HG03280 (cell line): ENCODE data around the gene SLC7A4.
"Not testable (repeated sequence)": the region's sequence is repeated elsewhere in the genome, so short reads cannot be mapped to it uniquely, and the experiment has no call there.

Source experiments
- ATAC-seq: cut with Tn5 transposase; IDR thresholded peaks from one replicate; pipeline ENCODE4 v1.9.1; 2021; ENCODE audit warnings: mild to moderate bottlenecking, moderate library complexity; ENCODE audit not compliant: unreplicated experiment

Gene SLC7A4

GRCh38 chr22:21032037-21032867, at the start of gene SLC7A4:
SLC7A4 (minus strand) TSS chr22:21032561; CDS start chr22:21031812, 749 bp downstream.
- ATAC-seq, result no peak

GRCh38 chr22:21080435-21081137, 48.2 kb upstream of the SLC7A4 start:
- ATAC-seq, result no peak

GRCh38 chr22:21079493-21079892, 47.1 kb upstream of the SLC7A4 start:
- ATAC-seq, result no peak

- ATAC-seq, result no peak
These were observed 46.6 kb upstream of the SLC7A4 start for GRCh38 chr22:21078916-21079315.

GRCh38 chr22:21077884-21078508, 45.6 kb upstream of the SLC7A4 start:
- no peak for ATAC-seq

- ATAC-seq, result no peak
These were observed 44.7 kb upstream of the SLC7A4 start for GRCh38 chr22:21076912-21077625.

DNA sequence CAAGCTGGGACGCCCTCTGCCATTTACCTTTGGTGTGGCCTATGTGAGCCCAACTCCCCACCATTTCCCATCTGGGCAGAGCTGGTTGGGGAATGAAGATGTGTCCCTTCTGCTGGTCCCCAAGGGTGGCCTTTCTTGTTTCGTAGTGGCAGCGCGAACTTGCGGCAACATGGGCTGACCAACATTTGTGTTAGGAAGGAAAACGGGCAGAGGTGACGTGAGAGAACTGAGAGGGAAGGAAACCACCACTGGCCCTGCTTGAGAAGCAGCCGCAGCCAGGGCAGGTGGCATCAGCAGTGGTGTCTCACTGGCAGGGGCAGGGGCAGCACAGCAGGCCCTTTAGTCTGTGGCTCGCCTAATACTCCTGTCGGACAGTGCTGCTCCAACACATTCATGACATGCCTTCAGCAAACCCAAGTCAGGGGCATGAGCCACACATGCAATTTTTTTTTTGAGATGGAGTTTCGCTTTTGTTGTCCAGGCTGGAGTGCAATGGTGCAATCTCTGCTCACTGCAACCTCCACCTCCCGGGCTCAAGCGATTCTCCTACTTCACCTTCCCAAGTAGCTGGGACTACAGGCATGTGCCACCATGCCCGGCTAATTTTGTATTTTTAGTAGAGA, 43.3 kb upstream of the SLC7A4 start:
- ATAC-seq, result no peak

- no peak for ATAC-seq
These were observed 41.8 kb upstream of the SLC7A4 start for GRCh38 chr22:21074102-21074715.

- ATAC-seq, result no peak
These were observed 41.1 kb upstream of the SLC7A4 start for GRCh38 chr22:21073482-21073881.

DNA sequence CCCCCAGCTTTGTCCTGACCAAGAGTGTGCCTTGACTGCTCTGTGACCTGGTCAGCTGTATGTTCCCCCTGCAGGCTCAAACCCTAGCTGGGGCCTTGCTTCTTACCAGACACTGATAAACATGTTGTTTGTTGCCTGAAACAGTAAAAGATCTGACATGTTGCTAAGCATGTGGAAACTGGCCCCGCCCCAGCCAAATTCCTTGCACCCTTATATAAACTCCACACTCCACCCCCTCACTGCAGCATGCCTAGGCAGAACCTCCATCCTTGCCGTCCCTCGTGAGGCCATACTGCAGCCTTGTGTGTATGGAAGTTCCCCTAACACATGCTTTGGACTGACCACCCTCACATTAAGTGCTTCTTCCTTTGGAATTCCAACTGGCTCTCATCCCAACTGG, 40.7 kb upstream of the SLC7A4 start:
- ATAC-seq, result no peak

DNA sequence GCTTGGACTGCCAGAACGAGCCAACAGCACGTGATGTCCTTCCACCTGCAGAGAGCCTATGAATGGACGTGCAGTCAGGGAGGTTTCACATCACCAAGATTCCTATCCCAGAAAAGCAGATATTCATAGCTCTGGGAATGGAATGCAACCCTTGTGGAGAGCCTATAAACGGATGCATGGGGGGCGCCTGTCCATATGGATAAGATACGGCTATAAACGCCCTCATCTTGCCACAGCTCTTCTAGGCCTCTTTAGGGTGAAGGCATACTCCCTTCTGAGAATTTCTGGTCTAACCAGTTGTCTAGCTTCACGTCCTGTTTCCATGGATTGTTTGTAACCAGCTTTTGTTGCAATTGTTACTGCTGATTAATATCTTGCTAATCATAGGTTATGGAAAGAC, 39.4 kb upstream of the SLC7A4 start:
- not testable (repeated sequence) for ATAC-seq

DNA sequence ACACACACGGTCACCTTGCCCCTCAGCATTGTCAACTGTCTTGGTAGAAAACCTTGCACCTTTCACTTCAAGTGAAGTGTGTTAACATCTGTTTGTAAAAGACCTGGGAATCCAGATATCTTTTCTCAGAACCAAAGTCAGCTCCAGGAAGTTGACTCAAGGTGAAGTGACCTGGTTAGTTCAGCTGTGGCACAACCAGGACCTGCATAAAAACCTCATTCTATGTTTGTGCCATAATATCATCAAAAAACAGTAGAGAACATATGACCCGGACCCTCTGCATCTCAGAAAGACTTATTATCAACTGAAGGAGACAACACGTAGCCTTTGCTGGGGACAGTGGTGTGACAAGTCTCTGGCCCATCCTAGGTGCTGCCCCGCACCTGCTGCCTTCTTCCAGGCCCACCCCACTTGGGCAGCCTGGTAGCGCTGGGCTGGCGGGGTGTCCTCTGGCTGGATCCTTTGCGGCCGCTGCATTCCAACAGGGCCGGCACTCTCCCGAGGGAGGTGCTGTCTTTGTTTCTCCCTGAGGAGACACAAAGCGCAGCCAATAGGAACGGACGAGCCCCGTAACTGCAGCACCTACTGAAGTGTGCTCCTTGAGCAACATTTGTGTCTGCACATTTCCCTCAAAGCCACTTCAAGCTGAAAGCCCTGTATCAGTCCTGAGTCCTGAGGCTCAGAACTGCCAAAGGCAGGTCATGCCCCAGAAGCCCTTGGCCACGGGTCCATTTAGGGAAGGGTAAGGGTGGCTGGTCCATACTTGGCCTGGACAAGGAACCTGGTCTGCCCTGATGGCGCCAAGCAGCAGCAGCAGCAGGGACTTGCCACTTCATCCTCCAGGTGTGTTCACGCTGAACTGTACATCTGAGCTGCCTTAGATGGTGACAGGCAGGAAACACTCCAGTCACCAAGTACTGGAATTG, 38.6 kb upstream of the SLC7A4 start:
- no peak for ATAC-seq

DNA sequence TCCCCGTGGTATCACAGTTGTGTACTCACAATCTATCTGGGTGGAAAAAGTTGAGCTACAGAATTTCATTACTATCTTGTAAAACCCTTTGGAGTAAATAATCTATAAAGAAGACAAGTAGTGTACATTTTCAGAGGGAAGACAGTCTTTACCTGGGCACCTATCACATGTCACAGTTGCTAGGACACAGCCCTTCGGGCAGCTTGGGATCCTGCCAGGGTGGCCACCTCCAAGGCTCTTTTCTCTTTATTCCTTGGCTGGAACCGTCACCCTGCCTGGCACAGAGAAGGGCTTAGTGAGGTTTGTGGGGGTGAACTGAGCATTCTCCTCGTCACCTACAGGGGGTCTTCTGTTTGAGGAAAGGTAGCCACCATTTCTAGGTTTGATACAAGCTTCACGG, 37.0 kb upstream of the SLC7A4 start:
- no peak for ATAC-seq

DNA sequence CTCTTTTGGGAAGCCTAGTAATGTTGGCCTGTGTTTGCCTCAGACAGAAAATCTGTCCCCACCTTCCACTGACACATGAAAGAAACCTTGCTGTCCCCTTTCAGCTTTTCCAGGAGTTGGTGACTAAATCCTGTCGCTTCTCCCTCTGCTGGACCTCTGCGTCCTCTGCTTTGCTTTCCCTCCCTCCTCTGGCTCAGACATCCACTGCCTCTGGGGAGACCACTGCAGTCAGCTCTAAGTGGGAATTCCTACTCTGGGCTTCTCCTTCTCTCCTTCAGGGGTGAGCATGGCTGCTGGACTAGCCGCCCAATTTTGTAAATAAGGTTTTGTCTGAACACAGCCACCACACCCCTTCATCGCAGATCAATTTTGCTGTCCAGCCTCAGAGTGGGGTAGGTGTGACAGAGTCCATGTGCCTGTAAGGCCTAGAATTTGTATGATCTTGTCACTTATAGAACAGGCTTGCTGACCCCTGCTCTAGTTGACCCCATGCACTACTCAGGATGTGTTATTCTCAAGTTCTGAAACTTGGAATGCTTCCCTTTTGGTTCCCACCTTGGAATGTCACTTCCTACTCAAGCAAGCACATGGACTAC, 36.4 kb upstream of the SLC7A4 start:
- ATAC-seq, result no peak

DNA sequence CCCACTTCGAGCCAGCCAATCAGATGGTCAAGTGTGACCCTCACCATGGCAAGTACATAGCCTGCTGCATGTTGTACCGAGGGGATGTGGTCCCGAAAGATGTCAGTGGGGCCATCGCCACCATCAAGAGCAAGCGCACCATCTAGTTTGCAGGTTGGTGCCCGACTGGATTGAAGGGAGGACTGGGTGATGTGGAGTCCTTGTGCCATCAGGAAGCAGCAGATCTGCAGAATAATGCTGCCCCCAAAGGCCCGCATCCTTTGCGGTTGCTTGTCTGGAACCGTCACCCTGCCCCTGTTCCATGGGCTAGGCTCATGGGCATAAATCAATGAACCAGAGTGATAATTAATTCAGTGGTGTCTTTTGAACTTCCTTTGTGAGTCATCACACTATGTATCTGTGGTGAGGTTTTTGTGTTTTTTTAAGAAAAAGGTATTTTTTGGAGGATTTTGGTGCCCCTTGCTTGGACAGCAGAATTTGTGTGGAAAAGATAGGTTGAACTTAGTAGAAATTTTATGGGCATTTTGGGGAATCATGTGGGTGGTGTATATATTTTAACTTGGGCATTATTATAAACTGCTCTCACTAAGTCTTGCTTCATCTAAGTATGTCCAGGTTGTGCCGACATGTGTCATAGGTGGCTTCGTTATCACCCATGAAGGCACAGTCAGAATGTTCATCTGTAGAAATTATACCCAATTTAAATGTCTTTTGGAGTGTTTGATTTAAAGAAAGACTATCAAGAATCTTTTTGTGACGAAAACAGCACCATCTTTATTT, 35.7 kb upstream of the SLC7A4 start:
- no peak for ATAC-seq

- ATAC-seq, result no peak
These were observed 34.9 kb upstream of the SLC7A4 start for GRCh38 chr22:21067075-21067900.
